GM12891 (cell line): Measurements from ENCODE around the gene RHEB.
"Not testable (repeated sequence)": the region's sequence is repeated elsewhere in the genome, so short reads cannot be mapped to it uniquely, and the experiment has no call there.

Experiments
- DNase-seq: peaks from one replicate; pipeline ENCODE4 v3.0.0; 2011; ENCODE audit warnings: low spot score; ENCODE audit not compliant: insufficient read length
- FAIRE-seq: peaks from 2 replicates; lab custom pipeline; 2011; peaks lifted over from hg19 to GRCh38; lab: Jason Lieb, UNC
- PAX5 ChIP-seq: IDR thresholded peaks from 2 replicates; pipeline ENCODE4 v1.6.1; 2011; ENCODE audit warnings: low read length, moderate library complexity, mild to moderate bottlenecking; ENCODE audit not compliant: insufficient read depth, severe bottlenecking
- POLR2A ChIP-seq: IDR thresholded peaks from 2 replicates; pipeline ENCODE4 v1.6.1; 2011; ENCODE audit warnings: low read depth, low read length, control low read depth
- POLR2AphosphoS5 ChIP-seq: IDR thresholded peaks from 2 replicates; pipeline ENCODE4 v1.6.1; 2011; ENCODE audit warnings: low read depth, low read length, control low read depth
- POU2F2 ChIP-seq: IDR thresholded peaks from 2 replicates; pipeline ENCODE4 v1.6.1; 2011; ENCODE audit warnings: low read depth, mild to moderate bottlenecking, control low read depth, low read length, moderate library complexity
- SPI1 ChIP-seq: IDR thresholded peaks from 2 replicates; pipeline ENCODE4 v1.6.1; 2011; ENCODE audit warnings: low read depth, low read length, control low read depth
- TAF1 ChIP-seq: IDR thresholded peaks from 2 replicates; pipeline ENCODE4 v1.6.1; 2011; ENCODE audit warnings: low read depth, low read length, control low read depth

The RHEB gene

DNA sequence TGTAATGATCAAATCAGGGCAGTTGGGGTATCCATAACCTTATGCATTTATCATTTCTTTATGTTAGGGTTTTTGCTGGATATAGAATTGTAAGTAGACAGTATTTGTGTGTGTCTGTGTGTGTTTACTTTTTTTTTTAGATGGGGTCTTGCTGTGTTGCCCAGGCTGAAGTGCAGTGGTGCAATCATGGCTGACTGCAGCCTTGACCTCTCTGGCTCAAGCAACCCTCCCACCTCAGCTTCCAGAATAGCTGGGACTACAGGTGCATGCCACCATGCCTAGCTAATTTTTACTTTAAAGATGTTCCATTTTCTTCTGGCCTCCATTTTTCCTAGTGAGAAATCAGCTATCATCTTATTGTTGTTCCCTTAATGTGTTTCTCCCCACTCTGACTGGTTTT, 10.1 kb upstream of the RHEB start:
- no peak for FAIRE-seq
- DNase-seq: no peak
- no peak for TF ChIP-seq POLR2A
- no peak for TF ChIP-seq SPI1
- TF ChIP-seq PAX5: no peak
- no peak for TF ChIP-seq POU2F2
- no peak for TF ChIP-seq POLR2AphosphoS5
- no peak for TF ChIP-seq TAF1

GRCh38 chr7:151524845-151525244, 5.2 kb upstream of the RHEB start:
- FAIRE-seq (no peak), DNase-seq (no peak)
- TF ChIP-seq SPI1 (no peak), TAF1 (no peak), POLR2A (no peak), PAX5 (no peak), POLR2AphosphoS5 (no peak), POU2F2 (no peak)

- no peak for TF ChIP-seq TAF1
- no peak for TF ChIP-seq PAX5
- no peak for TF ChIP-seq POLR2A
- no peak for TF ChIP-seq POLR2AphosphoS5
- no peak for TF ChIP-seq POU2F2
- no peak for TF ChIP-seq SPI1
- FAIRE-seq: no peak
- no peak for DNase-seq
Observed at GRCh38 chr7:151524331-151524730, 4.6 kb upstream of the RHEB start.

- FAIRE-seq (no peak), DNase-seq (no peak)
- TF ChIP-seq TAF1 (no peak), POLR2AphosphoS5 (no peak), POU2F2 (no peak), PAX5 (no peak), SPI1 (no peak), POLR2A (no peak)
Observed at GRCh38 chr7:151520419-151521261, 945 bp upstream of the RHEB start.

GRCh38 chr7:151518947-151519764, 539 bp downstream of the RHEB start:
- DNase-seq: not testable (repeated sequence)
- FAIRE-seq: peak; percentile 76
- TF ChIP-seq SPI1 (peak; percentile 32; the same call in 1 of the 2 replicates), POLR2A (peak; percentile 25; the same call in 1 of the 2 replicates)

DNA sequence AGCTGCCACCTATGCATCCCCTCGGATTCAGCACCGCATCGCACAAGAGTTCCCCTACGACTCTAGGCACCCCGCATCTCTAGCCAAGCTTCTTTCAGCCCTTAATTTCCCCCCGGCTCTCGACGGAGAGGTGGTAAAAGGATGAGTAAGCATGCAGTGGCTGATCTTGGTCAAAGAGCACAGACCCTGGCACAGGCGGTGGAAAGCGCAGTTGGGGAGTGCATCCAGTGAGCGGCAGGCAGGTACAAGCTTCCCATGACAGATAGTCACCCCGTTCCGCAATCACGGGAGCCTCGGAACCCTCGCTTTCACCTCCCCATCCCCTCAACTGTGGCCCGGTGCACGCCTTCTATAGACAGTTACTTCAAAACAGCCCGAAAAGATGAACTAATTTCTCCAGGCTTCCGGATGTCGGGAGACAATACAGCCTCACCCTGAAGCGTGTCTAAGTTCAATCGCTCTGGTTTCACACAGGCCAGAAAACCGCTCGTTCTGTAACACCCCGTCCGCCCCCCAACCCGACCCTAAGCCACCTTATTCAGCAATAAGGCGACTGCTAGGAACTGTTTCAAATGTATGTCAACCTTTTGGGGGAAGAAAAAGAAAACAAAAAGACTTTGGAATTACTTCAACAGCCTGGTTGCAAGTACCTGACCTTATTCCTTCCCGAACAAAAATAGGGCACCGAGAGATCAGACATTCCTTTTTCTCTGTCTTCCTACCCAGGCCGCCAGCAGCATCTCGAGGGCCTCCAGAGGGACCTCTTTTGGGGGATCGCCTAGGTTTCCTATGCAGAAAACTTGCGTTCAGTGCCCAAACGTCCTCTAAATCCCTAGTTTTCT, 1.4 kb downstream of the RHEB start:
- FAIRE-seq (peak; percentile 86), DNase-seq (no peak)
- TF ChIP-seq TAF1: no peak
- TF ChIP-seq POLR2AphosphoS5: peak; percentile 9; the same call in 1 of the 2 replicates

- DNase-seq (no peak), FAIRE-seq (no peak)
- TF ChIP-seq POLR2A (no peak), PAX5 (no peak), SPI1 (no peak), TAF1 (no peak), POU2F2 (no peak), POLR2AphosphoS5 (peak; percentile 15; the same call in 1 of the 2 replicates)
Observed at GRCh38 chr7:151517601-151518104, 2.0 kb downstream of the RHEB start.

DNA sequence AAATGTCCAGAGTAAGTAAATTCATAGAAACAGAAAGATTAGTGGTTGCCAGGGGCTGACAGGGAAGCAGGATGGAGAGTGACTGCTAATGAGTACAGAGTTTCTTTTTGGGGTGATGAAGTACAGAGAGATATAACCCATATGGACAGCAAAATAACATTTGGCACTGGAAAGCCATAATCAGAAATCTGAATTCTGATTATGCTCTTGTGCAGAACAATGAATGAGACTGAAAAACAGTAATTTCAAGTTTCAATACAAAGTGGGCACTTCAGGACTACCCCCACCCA, 4.5 kb downstream of the RHEB start:
- DNase-seq (no peak), FAIRE-seq (no peak)
- no peak for TF ChIP-seq POU2F2
- TF ChIP-seq PAX5: no peak
- no peak for TF ChIP-seq POLR2AphosphoS5
- no peak for TF ChIP-seq TAF1
- TF ChIP-seq SPI1: no peak

DNA sequence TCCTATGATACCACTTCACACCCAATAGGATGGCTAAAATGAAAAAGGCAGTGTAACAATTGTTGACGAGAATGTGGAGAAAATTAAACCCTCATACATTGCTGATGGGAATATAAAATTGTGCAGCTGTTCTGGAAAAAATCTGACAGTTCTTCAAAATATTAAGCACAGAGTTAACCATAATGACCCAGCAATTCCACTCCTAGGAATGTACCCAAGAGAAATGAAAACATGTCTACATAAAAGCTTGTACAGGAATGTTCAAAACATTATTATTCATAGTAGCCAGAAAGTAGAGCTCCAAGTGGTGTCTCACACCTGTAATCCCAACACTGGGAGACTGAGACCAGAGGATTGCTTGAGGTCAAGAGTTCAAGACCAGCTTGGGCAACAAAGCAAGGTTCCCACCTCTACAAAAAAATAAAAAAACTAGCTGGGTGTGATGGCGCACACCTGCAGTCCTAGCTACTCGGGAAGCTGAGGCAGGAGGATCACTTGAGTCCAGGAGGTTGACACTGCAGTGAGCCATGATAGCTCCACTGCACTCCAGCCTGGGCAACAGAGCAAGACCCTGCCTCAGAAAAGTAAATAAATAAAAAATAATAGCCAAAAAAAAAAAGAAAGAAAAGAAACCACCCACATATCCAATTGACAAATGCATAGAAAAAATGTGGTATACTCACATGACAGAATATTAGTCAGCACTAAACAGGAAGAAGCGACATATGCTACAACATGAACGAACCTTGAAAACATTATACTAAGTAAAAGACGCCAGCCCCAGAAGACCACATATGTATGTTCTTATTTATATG, 5.0 kb downstream of the RHEB start:
- DNase-seq (no peak), FAIRE-seq (no peak)
- no peak for TF ChIP-seq POLR2AphosphoS5
- no peak for TF ChIP-seq TAF1
- no peak for TF ChIP-seq POU2F2
- no peak for TF ChIP-seq PAX5
- no peak for TF ChIP-seq SPI1
- TF ChIP-seq POLR2A: no peak
